Activated T-cell treated with anti-CD3 and anti-CD28 coated beads, Interleukin-2, amount 50 U/mL, for 72 hours (primary cell): ENCODE results near the gene PGC. TPM values are rescaled to one million over a fixed set of nuclear protein-coding genes. Genes with fewer than 3 reads are reported as not detected.

ENCODE experiments used
- ATAC-seq, 2 donors: fragments of 150-1000 bp; cut with Tn5 transposase; replicated peaks in 1 of 2; 2 replicates each; pipeline ENCODE4 v1.10.0; 2021; ENCODE audit warnings: moderate library complexity in 2 of 2, mild to moderate bottlenecking in 1 of 2
- DNase-seq, 2 donors: peaks; one replicate each; pipeline ENCODE4 v3.0.0; 2021 to 2022; ENCODE audit warnings: mixed read lengths in 1 of 2
- H3K27ac Mint-ChIP-seq: one replicate; pipeline ENCODE4 v1.8.0; 2022; ENCODE audit warnings: mild to moderate bottlenecking, moderate library complexity, mixed read lengths
- H3K27me3 Mint-ChIP-seq: one replicate; pipeline ENCODE4 v1.8.0; 2022; ENCODE audit warnings: low read depth, mixed read lengths
- H3K36me3 Mint-ChIP-seq, 2 donors: one replicate each; pipeline ENCODE4 v1.8.0; 2022; ENCODE audit warnings: mixed read lengths in 2 of 2, mild to moderate bottlenecking in 1 of 2; ENCODE audit not compliant: insufficient read depth in 2 of 2
- H3K4me1 Mint-ChIP-seq: one replicate; pipeline ENCODE4 v1.8.0; 2022; ENCODE audit warnings: low read depth, mixed read lengths
- H3K4me3 Mint-ChIP-seq, 2 donors: one replicate each; pipeline ENCODE4 v1.8.0; 2022; ENCODE audit warnings: mild to moderate bottlenecking in 2 of 2, mixed read lengths in 2 of 2, moderate library complexity in 2 of 2
- H3K9me3 Mint-ChIP-seq, 2 donors: one replicate each; pipeline ENCODE4 v1.8.0; 2022; ENCODE audit warnings: mixed read lengths in 2 of 2
- total RNA-seq, 2 donors: library from RNA; stranded (reverse); gene quantifications; one replicate each; pipeline ENCODE4 v1.2.3, GENCODE V29; 2022

PGC gene
- total RNA-seq, 2 donors from 2014 or later = not detected

GRCh38 chr6:41727705-41728072 is 19.5 kb downstream of the PGC start:
- Mint-ChIP-seq H3K4me1 (peaks cover 29% of the 10 kb centered on the region), H3K9me3 (no peaks in the 10 kb centered on the region), H3K27ac (no peak overlapping the region), H3K27me3 (no peaks in the 10 kb centered on the region), H3K36me3 (no peaks in the 10 kb centered on the region), H3K4me3 (no peak overlapping the region)
- no peak for ATAC-seq
- DNase-seq = no peak

GRCh38 chr6:41726876-41727275 is 20.3 kb downstream of the PGC start:
- Mint-ChIP-seq H3K4me3 (no peak overlapping the region), H3K27me3 (no peaks in the 10 kb centered on the region), H3K36me3 (no peaks in the 10 kb centered on the region), H3K27ac (peak overlapping the region; percentile 7), H3K9me3 (no peaks in the 10 kb centered on the region), H3K4me1 (peaks cover 24% of the 10 kb centered on the region)
- ATAC-seq (peak in 1 of 2 donors; percentile 21), DNase-seq (no peak)

- DNase-seq = no peak
- H3K9me3 Mint-ChIP-seq = no peaks in the 10 kb centered on the region
- no peaks in the 10 kb centered on the region for H3K36me3 Mint-ChIP-seq
- peaks cover 5% of the 10 kb centered on the region for H3K4me1 Mint-ChIP-seq
- H3K27ac Mint-ChIP-seq = no peak overlapping the region
- ATAC-seq = no peak
- no peak overlapping the region for H3K4me3 Mint-ChIP-seq
- H3K27me3 Mint-ChIP-seq = no peaks in the 10 kb centered on the region
Observed at GRCh38 chr6:41724586-41725501, 22.4 kb downstream of the PGC start.

- Mint-ChIP-seq H3K27me3 (no peaks in the 10 kb centered on the region), H3K27ac (no peak overlapping the region), H3K4me1 (peaks cover 5% of the 10 kb centered on the region), H3K36me3 (no peaks in the 10 kb centered on the region), H3K9me3 (no peaks in the 10 kb centered on the region), H3K4me3 (no peak overlapping the region)
- DNase-seq (no peak), ATAC-seq (no peak)
Observed at GRCh38 chr6:41724228-41724580, 23.0 kb downstream of the PGC start.

- Mint-ChIP-seq H3K4me1 (peaks cover 5% of the 10 kb centered on the region), H3K27ac (no peak overlapping the region), H3K4me3 (no peak overlapping the region), H3K9me3 (no peaks in the 10 kb centered on the region), H3K36me3 (no peaks in the 10 kb centered on the region), H3K27me3 (no peaks in the 10 kb centered on the region)
- ATAC-seq = no peak
- no peak for DNase-seq
Observed at GRCh38 chr6:41723530-41724227, 23.5 kb downstream of the PGC start.

GRCh38 chr6:41722969-41723529 is 24.1 kb downstream of the PGC start:
- no peak overlapping the region for H3K27ac Mint-ChIP-seq
- no peaks in the 10 kb centered on the region for H3K9me3 Mint-ChIP-seq
- no peak for ATAC-seq
- H3K4me3 Mint-ChIP-seq = no peak overlapping the region
- H3K36me3 Mint-ChIP-seq = no peaks in the 10 kb centered on the region
- peaks cover 5% of the 10 kb centered on the region for H3K4me1 Mint-ChIP-seq
- DNase-seq = no peak
- H3K27me3 Mint-ChIP-seq = no peaks in the 10 kb centered on the region

- Mint-ChIP-seq H3K4me3 (no peak overlapping the region), H3K27me3 (no peaks in the 10 kb centered on the region), H3K9me3 (no peaks in the 10 kb centered on the region), H3K36me3 (no peaks in the 10 kb centered on the region), H3K27ac (no peak overlapping the region), H3K4me1 (no peaks in the 10 kb centered on the region)
- ATAC-seq (no peak), DNase-seq (no peak)
Observed at GRCh38 chr6:41721414-41721813, 25.8 kb downstream of the PGC start.

GRCh38 chr6:41720783-41721182 is 26.4 kb downstream of the PGC start:
- Mint-ChIP-seq H3K27ac (no peak overlapping the region), H3K27me3 (no peaks in the 10 kb centered on the region), H3K4me1 (peaks cover 5% of the 10 kb centered on the region), H3K4me3 (no peak overlapping the region), H3K36me3 (no peaks in the 10 kb centered on the region), H3K9me3 (no peaks in the 10 kb centered on the region)
- ATAC-seq (no peak), DNase-seq (no peak)

- Mint-ChIP-seq H3K36me3 (no peaks in the 10 kb centered on the region), H3K27ac (no peak overlapping the region), H3K4me1 (peaks cover 9% of the 10 kb centered on the region), H3K4me3 (no peak overlapping the region), H3K27me3 (no peaks in the 10 kb centered on the region), H3K9me3 (no peaks in the 10 kb centered on the region)
- DNase-seq (no peak), ATAC-seq (no peak)
Observed at GRCh38 chr6:41720262-41720620, 27.0 kb downstream of the PGC start.

- Mint-ChIP-seq H3K9me3 (no peaks in the 10 kb centered on the region), H3K4me1 (peaks cover 9% of the 10 kb centered on the region), H3K4me3 (no peak overlapping the region), H3K27me3 (no peaks in the 10 kb centered on the region), H3K27ac (no peak overlapping the region), H3K36me3 (no peaks in the 10 kb centered on the region)
- ATAC-seq = no peak
- no peak for DNase-seq
Observed at GRCh38 chr6:41719436-41720261, 27.5 kb downstream of the PGC start.

- Mint-ChIP-seq H3K4me1 (peaks cover 15% of the 10 kb centered on the region), H3K27me3 (no peaks in the 10 kb centered on the region)
- no peak for ATAC-seq
Observed at GRCh38 chr6:41718828-41719227, 28.4 kb downstream of the PGC start.

GRCh38 chr6:41717392-41717736 is 29.8 kb downstream of the PGC start:
- ATAC-seq = no peak
- Mint-ChIP-seq H3K36me3 (no peaks in the 10 kb centered on the region), H3K4me1 (peaks cover 28% of the 10 kb centered on the region), H3K4me3 (no peak overlapping the region), H3K27me3 (no peaks in the 10 kb centered on the region), H3K27ac (peak overlapping the region; percentile 14), H3K9me3 (no peaks in the 10 kb centered on the region)
- no peak for DNase-seq

More at GRCh38 chr6:41718828-41719227, 28.4 kb downstream of the PGC start:
- no peaks in the 10 kb centered on the region for H3K36me3 Mint-ChIP-seq
- H3K4me3 Mint-ChIP-seq = no peak overlapping the region
- H3K27ac Mint-ChIP-seq = no peak overlapping the region
- no peak for DNase-seq
- H3K9me3 Mint-ChIP-seq = no peaks in the 10 kb centered on the region
